SK-N-SH treated with all-trans-retinoic acid at 6 μM for 48 hours (cell line): ENCODE measurements around the gene FGF14.

Source experiments
- ESRRG ChIP-seq: fragments of 250-450 bp; sonication (Bioruptor Pico); IDR thresholded peaks from 2 replicates; pipeline ENCODE4 v1.6.1; 2021; ENCODE audit warnings: mild to moderate bottlenecking
- OSR1 ChIP-seq: fragments of 250-450 bp; sonication (Bioruptor Pico); IDR thresholded peaks from 2 replicates; pipeline ENCODE4 v1.8.0; 2022; ENCODE audit warnings: moderate library complexity, mild to moderate bottlenecking, inconsistent platforms
- RARB ChIP-seq: fragments of 250-450 bp; sonication (Bioruptor Pico); IDR thresholded peaks from 2 replicates; pipeline ENCODE4 v1.8.0; 2021; ENCODE audit warnings: mild to moderate bottlenecking, moderate library complexity
- TSHZ2 ChIP-seq: fragments of 250-450 bp; sonication (Bioruptor Pico); IDR thresholded peaks from 2 replicates; pipeline ENCODE4 v1.5.0; 2020; ENCODE audit warnings: mild to moderate bottlenecking, moderate library complexity
- ZNF70 ChIP-seq: fragments of 450-650 bp; formaldehyde crosslinking; IDR thresholded peaks from 2 replicates; pipeline ENCODE4 v1.5.0; 2020; ENCODE audit warnings: mild to moderate bottlenecking, moderate library complexity
- TF ChIP-seq, protein P1 (sequence below): fragments of 250-450 bp; sonication (Bioruptor Pico); IDR thresholded peaks from 2 replicates; pipeline ENCODE4 v1.5.1; 2020; ENCODE audit warnings: low read depth, mild to moderate bottlenecking, moderate library complexity

DNA sequence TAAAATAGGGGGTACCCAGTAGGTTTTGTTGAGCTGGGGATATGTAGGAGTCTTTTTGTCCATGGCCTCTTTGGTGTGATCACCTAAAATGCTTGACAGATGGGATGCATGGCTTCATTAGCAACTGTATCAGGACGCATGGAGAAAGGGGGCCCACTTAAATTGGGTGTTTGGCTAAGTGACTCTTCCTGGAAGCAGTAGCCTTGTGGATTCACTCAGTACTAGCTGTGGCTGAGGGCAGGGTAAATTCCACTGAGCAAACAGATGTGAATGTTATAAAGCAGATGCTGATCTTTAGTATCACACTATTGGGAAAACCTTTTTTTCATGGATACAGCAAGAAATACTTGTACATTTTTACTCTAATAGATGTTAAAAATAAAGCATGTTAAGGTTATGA, 140.0 kb downstream of the FGF14 start:
- TF ChIP-seq ESRRG (CRISPR knock-in tag) (no peak), OSR1 (no peak), RARB (CRISPR knock-in tag) (no peak), TSHZ2 (CRISPR knock-in tag) (no peak), ZNF70 (no peak)
- TF ChIP-seq, protein P1, sequence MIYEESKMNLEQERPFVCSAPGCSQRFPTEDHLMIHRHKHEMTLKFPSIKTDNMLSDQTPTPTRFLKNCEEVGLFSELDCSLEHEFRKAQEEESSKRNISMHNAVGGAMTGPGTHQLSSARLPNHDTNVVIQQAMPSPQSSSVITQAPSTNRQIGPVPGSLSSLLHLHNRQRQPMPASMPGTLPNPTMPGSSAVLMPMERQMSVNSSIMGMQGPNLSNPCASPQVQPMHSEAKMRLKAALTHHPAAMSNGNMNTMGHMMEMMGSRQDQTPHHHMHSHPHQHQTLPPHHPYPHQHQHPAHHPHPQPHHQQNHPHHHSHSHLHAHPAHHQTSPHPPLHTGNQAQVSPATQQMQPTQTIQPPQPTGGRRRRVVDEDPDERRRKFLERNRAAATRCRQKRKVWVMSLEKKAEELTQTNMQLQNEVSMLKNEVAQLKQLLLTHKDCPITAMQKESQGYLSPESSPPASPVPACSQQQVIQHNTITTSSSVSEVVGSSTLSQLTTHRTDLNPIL (CRISPR knock-in tag): no peak
